Measurements from ENCODE around the gene PRR35.

The PRR35 gene

GRCh38 chr16:574021-574760 lies 14.0 kb downstream of the PRR35 start:
- intact Hi-C loops (cut with micrococcal nuclease), result no loop called here
- H3K27ac Mint-ChIP-seq, result no peak overlapping the region
- H3K4me3 Mint-ChIP-seq, result no peak overlapping the region
- no peaks in the 10 kb centered on the region for H3K27me3 Mint-ChIP-seq
- peaks cover 23% of the 10 kb centered on the region for H3K4me1 Mint-ChIP-seq (ENCODE audit: low read depth)
- peaks cover 44% of the 10 kb centered on the region for H3K36me3 Mint-ChIP-seq (ENCODE audit: low read depth)
- no peaks in the 10 kb centered on the region for H3K9me3 Mint-ChIP-seq

- H3K4me3 Mint-ChIP-seq, result no peak overlapping the region
- no peaks in the 10 kb centered on the region for H3K9me3 Mint-ChIP-seq
- intact Hi-C loops (cut with micrococcal nuclease), result no loop called here
- no peak overlapping the region for H3K27ac Mint-ChIP-seq
- peaks cover 51% of the 10 kb centered on the region for H3K36me3 Mint-ChIP-seq (ENCODE audit: low read depth)
- no peaks in the 10 kb centered on the region for H3K27me3 Mint-ChIP-seq
- peaks cover 17% of the 10 kb centered on the region for H3K4me1 Mint-ChIP-seq (ENCODE audit: low read depth)
Observed at GRCh38 chr16:575354-576196, 15.4 kb downstream of the PRR35 start.

- peak overlapping the region; percentile 4 for H3K27ac Mint-ChIP-seq
Observed at GRCh38 chr16:576197-576822, 16.1 kb downstream of the PRR35 start.

GRCh38 chr16:576823-577201 lies 16.6 kb downstream of the PRR35 start:
- H3K4me1 Mint-ChIP-seq (ENCODE audit: low read depth), result peaks cover 4% of the 10 kb centered on the region
- peaks cover 60% of the 10 kb centered on the region for H3K36me3 Mint-ChIP-seq (ENCODE audit: low read depth)
- no peaks in the 10 kb centered on the region for H3K9me3 Mint-ChIP-seq
- H3K4me3 Mint-ChIP-seq, result no peak overlapping the region
- H3K27me3 Mint-ChIP-seq, result no peaks in the 10 kb centered on the region
- intact Hi-C loops (cut with micrococcal nuclease), result no loop called here
- peak overlapping the region; percentile 4 for H3K27ac Mint-ChIP-seq

More at GRCh38 chr16:576197-576822, 16.1 kb downstream of the PRR35 start:
- Mint-ChIP-seq H3K9me3 (no peaks in the 10 kb centered on the region), H3K4me1 (ENCODE audit: low read depth) (peaks cover 9% of the 10 kb centered on the region), H3K27me3 (no peaks in the 10 kb centered on the region), H3K36me3 (ENCODE audit: low read depth) (peaks cover 58% of the 10 kb centered on the region), H3K4me3 (no peak overlapping the region)
- intact Hi-C loops (cut with micrococcal nuclease), result no loop called here

- Mint-ChIP-seq H3K4me3 (no peak overlapping the region), H3K27ac (no peak overlapping the region)
- intact Hi-C loops (cut with micrococcal nuclease), result no loop called here
Observed at GRCh38 chr16:577796-578195, 17.6 kb downstream of the PRR35 start.

GRCh38 chr16:578232-578869 lies 18.2 kb downstream of the PRR35 start:
- H3K4me1 Mint-ChIP-seq (ENCODE audit: low read depth), result no peaks in the 10 kb centered on the region
- H3K27ac Mint-ChIP-seq, result no peak overlapping the region
- intact Hi-C loops (cut with micrococcal nuclease), result no loop called here

More at GRCh38 chr16:577796-578195, 17.6 kb downstream of the PRR35 start:
- no peaks in the 10 kb centered on the region for H3K4me1 Mint-ChIP-seq (ENCODE audit: low read depth)
- H3K36me3 Mint-ChIP-seq (ENCODE audit: low read depth), result peaks cover 64% of the 10 kb centered on the region
- no peaks in the 10 kb centered on the region for H3K9me3 Mint-ChIP-seq
- H3K27me3 Mint-ChIP-seq, result no peaks in the 10 kb centered on the region

GRCh38 chr16:578870-579405 lies 18.7 kb downstream of the PRR35 start:
- peak overlapping the region; percentile 44 for H3K4me3 Mint-ChIP-seq
- no peaks in the 10 kb centered on the region for H3K9me3 Mint-ChIP-seq
- H3K4me1 Mint-ChIP-seq (ENCODE audit: low read depth), result no peaks in the 10 kb centered on the region
- H3K27ac Mint-ChIP-seq, result no peak overlapping the region
- H3K27me3 Mint-ChIP-seq, result no peaks in the 10 kb centered on the region
- peaks cover 69% of the 10 kb centered on the region for H3K36me3 Mint-ChIP-seq (ENCODE audit: low read depth)
- intact Hi-C loops (cut with micrococcal nuclease), result loop anchor here (1.0 kb wide), 2 partner anchors 81 to 88 kb away; no protein-coding TSS in a partner anchor

More at GRCh38 chr16:578232-578869, 18.2 kb downstream of the PRR35 start:
- no peaks in the 10 kb centered on the region for H3K9me3 Mint-ChIP-seq
- peaks cover 69% of the 10 kb centered on the region for H3K36me3 Mint-ChIP-seq (ENCODE audit: low read depth)
- no peaks in the 10 kb centered on the region for H3K27me3 Mint-ChIP-seq
- H3K4me3 Mint-ChIP-seq, result no peak overlapping the region

- no peak overlapping the region for H3K27ac Mint-ChIP-seq
- no peak overlapping the region for H3K4me3 Mint-ChIP-seq
- peaks cover 3% of the 10 kb centered on the region for H3K27me3 Mint-ChIP-seq
- intact Hi-C loops (cut with micrococcal nuclease), result no loop called here
- no peaks in the 10 kb centered on the region for H3K9me3 Mint-ChIP-seq
- H3K36me3 Mint-ChIP-seq (ENCODE audit: low read depth), result peaks cover 55% of the 10 kb centered on the region
- no peaks in the 10 kb centered on the region for H3K4me1 Mint-ChIP-seq (ENCODE audit: low read depth)
Observed at GRCh38 chr16:580141-580945, 20.1 kb downstream of the PRR35 start.

GRCh38 chr16:580946-581498 lies 20.8 kb downstream of the PRR35 start:
- H3K4me3 Mint-ChIP-seq, result no peak overlapping the region
- intact Hi-C loops (cut with micrococcal nuclease), result no loop called here
- peaks cover 10% of the 10 kb centered on the region for H3K27me3 Mint-ChIP-seq
- H3K4me1 Mint-ChIP-seq (ENCODE audit: low read depth), result no peaks in the 10 kb centered on the region
- no peak overlapping the region for H3K27ac Mint-ChIP-seq
- no peaks in the 10 kb centered on the region for H3K9me3 Mint-ChIP-seq
- H3K36me3 Mint-ChIP-seq (ENCODE audit: low read depth), result peaks cover 48% of the 10 kb centered on the region

- peaks cover 2% of the 10 kb centered on the region for H3K4me1 Mint-ChIP-seq (ENCODE audit: low read depth)
- H3K4me3 Mint-ChIP-seq, result no peak overlapping the region
- H3K27me3 Mint-ChIP-seq, result peaks cover 17% of the 10 kb centered on the region
- intact Hi-C loops (cut with micrococcal nuclease), result no loop called here
- no peaks in the 10 kb centered on the region for H3K9me3 Mint-ChIP-seq
- H3K27ac Mint-ChIP-seq, result no peak overlapping the region
- H3K36me3 Mint-ChIP-seq (ENCODE audit: low read depth), result peaks cover 39% of the 10 kb centered on the region
Observed at GRCh38 chr16:582218-582613, 22.0 kb downstream of the PRR35 start.

GRCh38 chr16:582614-583331 lies 22.6 kb downstream of the PRR35 start:
- H3K36me3 Mint-ChIP-seq (ENCODE audit: low read depth), result peaks cover 39% of the 10 kb centered on the region
- H3K27me3 Mint-ChIP-seq, result peaks cover 17% of the 10 kb centered on the region
- no peak overlapping the region for H3K4me3 Mint-ChIP-seq
- H3K9me3 Mint-ChIP-seq, result no peaks in the 10 kb centered on the region
- intact Hi-C loops (cut with micrococcal nuclease), result no loop called here
- no peak overlapping the region for H3K27ac Mint-ChIP-seq
- peaks cover 6% of the 10 kb centered on the region for H3K4me1 Mint-ChIP-seq (ENCODE audit: low read depth)

GRCh38 chr16:583470-583814 lies 23.2 kb downstream of the PRR35 start:
- Mint-ChIP-seq H3K4me3 (no peak overlapping the region), H3K27ac (no peak overlapping the region), H3K36me3 (ENCODE audit: low read depth) (peaks cover 42% of the 10 kb centered on the region), H3K9me3 (no peaks in the 10 kb centered on the region), H3K4me1 (ENCODE audit: low read depth) (peaks cover 13% of the 10 kb centered on the region), H3K27me3 (peaks cover 17% of the 10 kb centered on the region)
- intact Hi-C loops (cut with micrococcal nuclease), result no loop called here
